Measurements from ENCODE around the gene NT5C1B. TPM values are rescaled to one million over a fixed set of nuclear protein-coding genes. Genes with fewer than 3 reads are reported as not detected.

The NT5C1B gene
- total RNA-seq, 3 donors from 2014 or later = not detected

DNA sequence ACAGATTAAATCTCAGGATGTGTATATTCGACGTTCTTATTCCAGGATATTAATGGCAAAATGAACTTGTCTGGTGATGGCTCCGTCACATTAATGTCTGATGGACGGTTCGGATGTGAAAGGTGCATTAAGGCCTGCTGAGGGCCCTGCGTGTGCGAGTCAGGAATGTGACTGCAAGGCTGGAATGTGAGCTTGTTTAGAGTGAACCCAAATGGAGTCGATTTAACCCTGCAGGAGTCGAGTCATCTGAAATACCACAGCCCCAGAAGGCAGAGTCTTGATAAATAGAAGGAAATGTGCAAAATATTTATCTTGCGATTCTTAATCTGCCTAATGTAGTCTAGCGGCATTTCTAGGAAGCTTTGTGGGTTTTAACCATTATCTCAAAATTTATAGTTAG, 73.3 kb downstream of the NT5C1B start:
- H3K27me3 ChIP-seq = no peaks in the 10 kb centered on the region
- no peak for DNase-seq (ENCODE audit: low spot score in 2 of 2)
- no peak for TF ChIP-seq POLR2A (IDR thresholded peaks at IDR 0.05)
- TF ChIP-seq, protein P1, sequence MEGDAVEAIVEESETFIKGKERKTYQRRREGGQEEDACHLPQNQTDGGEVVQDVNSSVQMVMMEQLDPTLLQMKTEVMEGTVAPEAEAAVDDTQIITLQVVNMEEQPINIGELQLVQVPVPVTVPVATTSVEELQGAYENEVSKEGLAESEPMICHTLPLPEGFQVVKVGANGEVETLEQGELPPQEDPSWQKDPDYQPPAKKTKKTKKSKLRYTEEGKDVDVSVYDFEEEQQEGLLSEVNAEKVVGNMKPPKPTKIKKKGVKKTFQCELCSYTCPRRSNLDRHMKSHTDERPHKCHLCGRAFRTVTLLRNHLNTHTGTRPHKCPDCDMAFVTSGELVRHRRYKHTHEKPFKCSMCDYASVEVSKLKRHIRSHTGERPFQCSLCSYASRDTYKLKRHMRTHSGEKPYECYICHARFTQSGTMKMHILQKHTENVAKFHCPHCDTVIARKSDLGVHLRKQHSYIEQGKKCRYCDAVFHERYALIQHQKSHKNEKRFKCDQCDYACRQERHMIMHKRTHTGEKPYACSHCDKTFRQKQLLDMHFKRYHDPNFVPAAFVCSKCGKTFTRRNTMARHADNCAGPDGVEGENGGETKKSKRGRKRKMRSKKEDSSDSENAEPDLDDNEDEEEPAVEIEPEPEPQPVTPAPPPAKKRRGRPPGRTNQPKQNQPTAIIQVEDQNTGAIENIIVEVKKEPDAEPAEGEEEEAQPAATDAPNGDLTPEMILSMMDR (IDR thresholded peaks at IDR 0.05) = no peak
- no peak for TF ChIP-seq POLR2AphosphoS5 (IDR thresholded peaks at IDR 0.05)
- H3K4me3 ChIP-seq = no peak overlapping the region
- H3K27ac ChIP-seq = no peak overlapping the region
- intact Hi-C loops (cut with DNase I; ENCODE audit: low total_unique reads) = no loop called here
- H3K36me3 ChIP-seq = no peaks in the 10 kb centered on the region
- no peaks in the 10 kb centered on the region for H3K9me3 ChIP-seq
- H3K4me1 ChIP-seq = no peaks in the 10 kb centered on the region

DNA sequence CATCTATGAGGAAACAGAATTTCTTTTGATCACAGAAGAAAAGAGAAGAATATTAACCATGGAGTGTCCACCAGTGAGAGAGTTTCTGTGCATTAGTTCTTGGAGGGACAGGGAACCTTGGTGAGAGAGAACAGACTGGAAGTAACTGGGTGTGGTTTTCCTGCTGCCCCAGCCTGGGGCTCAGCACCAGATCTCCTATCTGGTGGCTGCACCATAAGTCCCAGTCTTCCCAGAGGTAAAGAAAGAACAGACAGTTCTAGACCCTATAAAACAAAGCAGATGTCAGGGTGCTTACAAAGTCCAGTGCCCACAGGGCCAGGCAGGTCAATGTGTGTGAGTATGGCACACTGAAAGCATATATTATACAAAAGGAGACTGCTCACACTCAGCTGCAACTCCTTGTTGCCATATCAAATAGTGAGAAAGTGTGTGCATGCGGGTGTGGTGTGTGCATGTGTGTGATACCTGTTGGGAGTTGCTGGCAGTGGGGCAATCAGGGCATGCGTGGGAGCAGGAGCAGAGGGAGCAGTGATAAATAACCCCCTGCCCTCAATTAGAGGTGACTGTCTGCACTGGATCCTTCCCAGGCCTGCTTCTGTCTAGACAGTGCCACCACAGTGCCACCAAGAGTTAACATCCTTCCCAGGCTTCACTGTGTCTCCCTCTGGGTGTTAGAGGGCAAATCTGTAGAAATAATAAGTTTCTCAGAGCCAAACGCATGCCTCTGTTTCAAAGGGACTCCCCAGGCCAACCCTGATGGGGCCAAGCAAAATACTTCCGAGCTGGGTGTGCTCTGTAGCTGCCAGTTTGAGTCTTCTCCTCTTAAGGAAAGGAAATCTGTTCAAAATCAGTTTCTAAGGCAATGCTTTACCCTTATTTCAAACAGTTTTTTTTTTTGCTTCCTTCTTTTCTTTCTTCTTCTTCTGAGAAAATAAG, 74.6 kb downstream of the NT5C1B start:
- H3K4me1 ChIP-seq = no peaks in the 10 kb centered on the region
- H3K36me3 ChIP-seq = no peaks in the 10 kb centered on the region
- TF ChIP-seq POLR2A (IDR thresholded peaks at IDR 0.05) = no peak
- TF ChIP-seq, protein P1 (IDR thresholded peaks at IDR 0.05) = no peak
- TF ChIP-seq POLR2AphosphoS5 (IDR thresholded peaks at IDR 0.05) = no peak
- no peak overlapping the region for H3K4me3 ChIP-seq
- no peaks in the 10 kb centered on the region for H3K27me3 ChIP-seq
- no peak overlapping the region for H3K27ac ChIP-seq
- DNase-seq (ENCODE audit: low spot score in 2 of 2) = no peak
- intact Hi-C loops (cut with DNase I; ENCODE audit: low total_unique reads) = no loop called here
- no peaks in the 10 kb centered on the region for H3K9me3 ChIP-seq

Other genes with a start within 250 kb of the NT5C1B start
- 10 to 100 TPM; 31.8 to 42.6 (median 35.7) TPM for gene RDH14, start 28.9 kb downstream of the NT5C1B start, total RNA-seq